HUDEP-2 (cell line): Measurements from ENCODE around the gene GALNT10.

Source experiments
- DNase-seq, 76 experiments: peaks; one replicate each; lab custom pipeline; 2025; ENCODE audit not compliant: unreplicated experiment in 76 of 76; lab: John Stamatoyannopoulos, UW

The GALNT10 gene

DNA sequence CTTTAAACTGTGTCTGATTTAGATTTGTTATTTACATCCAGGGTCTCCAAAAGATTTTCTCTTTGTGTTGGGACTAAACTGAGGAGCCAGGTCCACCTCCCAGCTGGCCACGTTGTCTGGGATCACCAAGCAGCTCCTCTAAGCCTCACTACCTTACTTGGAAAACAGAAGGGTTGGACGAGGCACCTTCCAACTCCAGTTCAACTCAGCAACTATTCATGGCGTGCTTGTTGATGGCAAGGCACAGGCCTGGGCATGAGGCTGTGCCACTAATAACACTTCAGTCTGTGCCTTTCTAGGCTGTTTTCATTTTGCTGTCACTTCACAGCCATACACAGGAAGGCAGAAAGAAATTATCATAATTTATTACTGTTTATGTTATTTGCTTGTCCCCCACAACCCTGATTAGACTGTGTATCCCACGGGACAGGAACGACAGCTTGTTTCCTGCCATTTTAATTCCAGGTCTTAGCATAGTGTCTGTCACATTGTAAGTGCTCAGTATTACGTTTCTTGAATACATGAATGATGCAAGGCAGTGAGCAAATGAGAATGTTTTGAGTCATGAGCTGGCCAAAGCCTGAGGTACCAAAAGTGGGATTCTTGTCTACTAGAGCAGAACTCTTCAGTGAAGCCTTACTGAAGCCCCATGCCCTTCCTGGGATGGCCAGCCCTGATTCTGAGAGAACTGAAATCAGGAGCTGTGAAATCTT is 125.8 kb downstream of the GALNT10 start:
- no peak for DNase-seq

DNA sequence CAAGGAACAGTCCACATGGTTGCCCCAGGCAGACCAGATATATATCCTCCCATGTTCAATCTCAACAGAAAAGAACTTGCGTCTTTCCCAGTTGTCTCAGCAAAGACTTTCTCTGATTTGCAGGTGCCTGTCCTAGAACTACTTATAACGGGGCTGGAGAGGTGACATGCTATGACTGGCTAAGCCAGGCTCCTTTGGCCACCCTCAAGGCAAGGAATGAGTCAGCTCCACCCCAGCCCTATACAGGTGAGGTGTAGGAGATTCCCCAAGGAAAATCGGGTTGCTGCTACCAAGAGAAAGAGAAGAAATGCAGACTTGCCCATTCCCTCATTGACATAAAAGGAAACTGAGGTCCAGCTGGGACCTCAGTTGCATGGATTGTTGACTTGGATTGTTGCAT is 127.4 kb downstream of the GALNT10 start:
- DNase-seq, result no peak

DNA sequence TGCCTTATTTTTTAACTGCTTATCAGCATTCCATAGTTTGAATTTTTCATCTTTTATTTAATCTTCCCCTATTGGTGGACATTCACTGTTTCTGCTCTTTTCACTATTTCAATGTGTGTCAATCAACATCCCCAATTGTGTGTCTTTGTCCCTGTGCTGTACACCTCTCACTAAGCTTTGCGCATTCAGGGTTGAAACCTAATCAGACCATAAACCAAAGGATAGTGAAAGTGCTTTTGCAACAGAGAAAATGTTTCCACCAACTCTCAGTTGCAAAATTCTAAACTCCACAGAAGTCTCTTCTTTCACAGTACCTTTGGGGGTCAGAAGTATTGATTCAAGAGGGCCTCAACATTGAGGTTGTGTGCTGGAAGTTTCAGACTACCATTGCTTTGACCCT is 128.2 kb downstream of the GALNT10 start:
- no peak for DNase-seq

GRCh38 chr5:154319736-154320135 is 129.2 kb downstream of the GALNT10 start:
- no peak for DNase-seq

GRCh38 chr5:154320224-154321089 is 129.9 kb downstream of the GALNT10 start:
- DNase-seq, result no peak

- DNase-seq, result no peak
Measured at GRCh38 chr5:154321546-154321945, 131.0 kb downstream of the GALNT10 start.

- DNase-seq, result no peak
Measured at GRCh38 chr5:154324033-154324432, 133.5 kb downstream of the GALNT10 start.

DNA sequence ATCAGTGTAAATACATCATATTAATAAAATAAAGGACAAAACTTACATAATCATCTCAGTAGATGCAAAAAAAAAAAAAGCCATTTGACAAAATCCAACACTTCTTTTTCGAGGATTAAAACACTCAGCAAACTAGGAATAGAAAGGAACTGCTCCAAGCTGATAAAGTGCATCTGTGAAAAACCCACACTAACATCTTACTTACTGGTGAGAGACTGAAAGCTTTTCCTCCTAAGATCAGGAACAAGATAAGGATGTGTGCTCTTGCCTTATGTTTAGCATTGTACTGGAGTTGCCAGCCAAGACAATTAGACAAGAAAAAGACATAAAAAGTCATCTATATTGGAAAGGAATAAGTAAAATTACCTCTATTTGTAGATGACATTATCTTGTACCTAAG is 135.0 kb downstream of the GALNT10 start:
- DNase-seq, result peak in 1 of 76 experiments; percentile 7

- DNase-seq, result no peak
Measured at GRCh38 chr5:154329062-154329461, 138.5 kb downstream of the GALNT10 start.

DNA sequence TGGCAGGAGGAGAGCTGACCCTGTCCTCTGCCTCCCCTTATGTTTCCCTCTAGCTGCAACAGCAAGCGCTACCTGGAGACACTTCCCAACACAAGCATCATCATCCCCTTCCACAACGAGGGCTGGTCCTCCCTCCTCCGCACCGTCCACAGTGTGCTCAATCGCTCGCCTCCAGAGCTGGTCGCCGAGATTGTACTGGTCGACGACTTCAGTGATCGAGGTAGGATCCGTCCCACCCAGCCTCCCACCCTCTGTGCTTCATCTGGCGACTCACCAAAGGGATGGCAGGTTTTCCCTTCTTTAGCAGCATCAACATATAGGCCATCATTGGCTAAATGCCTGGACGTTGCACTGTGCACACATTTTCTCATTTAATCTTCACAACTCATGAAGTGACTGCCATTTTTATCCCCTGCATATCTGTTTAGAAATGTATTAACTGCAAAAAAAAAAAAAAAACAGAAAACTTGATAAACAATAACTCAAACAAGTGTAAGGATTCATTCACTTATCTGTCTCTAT is 139.0 kb downstream of the GALNT10 start:
- no peak for DNase-seq

DNA sequence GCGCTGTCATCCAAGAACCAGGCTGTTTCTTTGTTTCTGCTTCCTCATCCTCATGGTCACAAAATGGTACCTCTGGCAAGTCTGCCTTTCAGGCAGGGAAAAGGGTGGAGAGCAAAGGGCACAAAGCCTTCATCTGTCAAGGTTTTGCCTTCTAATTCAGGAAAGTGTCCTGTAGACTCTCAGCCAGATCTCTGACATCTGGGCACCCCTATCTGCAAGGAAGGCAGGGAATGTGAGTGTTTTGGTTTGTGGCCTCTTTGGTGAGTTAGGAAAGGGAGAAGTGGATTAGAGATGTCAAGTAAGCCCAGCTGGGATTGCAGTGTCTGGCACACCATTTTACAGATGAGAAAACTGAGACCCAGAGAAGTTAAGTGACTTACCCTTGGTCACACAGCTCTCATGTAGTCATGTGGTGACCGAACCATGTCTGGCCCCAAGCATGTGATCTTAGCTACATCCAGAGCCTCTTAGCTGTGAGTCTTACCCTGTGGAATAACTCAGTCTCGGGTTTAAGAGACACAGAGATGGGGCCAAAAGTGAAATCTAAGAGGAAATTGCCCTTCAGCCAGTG is 139.6 kb downstream of the GALNT10 start:
- DNase-seq, result no peak

GRCh38 chr5:154331232-154331631 is 140.7 kb downstream of the GALNT10 start:
- DNase-seq, result peak in 65 of 76 experiments; percentile 2 to 79 (median 40)

DNA sequence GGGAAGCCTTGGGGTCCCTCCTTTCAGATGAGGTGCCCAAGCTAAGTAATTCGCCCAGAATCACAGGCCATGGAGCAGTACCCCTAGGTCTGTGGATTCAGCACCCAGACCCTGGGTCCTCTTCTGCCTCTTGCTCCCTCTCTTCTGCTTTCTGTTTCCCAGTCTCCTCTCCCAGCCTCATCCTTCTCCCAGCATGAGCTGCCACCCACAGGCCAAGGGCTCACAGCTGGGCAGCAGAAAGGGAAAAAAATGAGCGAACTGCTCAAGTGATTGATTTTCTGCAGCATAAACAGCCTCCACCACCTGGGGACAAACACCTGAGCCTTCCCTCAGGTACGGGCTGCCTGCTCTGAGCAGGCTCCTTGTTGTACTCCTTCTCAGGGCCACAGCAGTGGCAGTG is 141.4 kb downstream of the GALNT10 start:
- no peak for DNase-seq

DNA sequence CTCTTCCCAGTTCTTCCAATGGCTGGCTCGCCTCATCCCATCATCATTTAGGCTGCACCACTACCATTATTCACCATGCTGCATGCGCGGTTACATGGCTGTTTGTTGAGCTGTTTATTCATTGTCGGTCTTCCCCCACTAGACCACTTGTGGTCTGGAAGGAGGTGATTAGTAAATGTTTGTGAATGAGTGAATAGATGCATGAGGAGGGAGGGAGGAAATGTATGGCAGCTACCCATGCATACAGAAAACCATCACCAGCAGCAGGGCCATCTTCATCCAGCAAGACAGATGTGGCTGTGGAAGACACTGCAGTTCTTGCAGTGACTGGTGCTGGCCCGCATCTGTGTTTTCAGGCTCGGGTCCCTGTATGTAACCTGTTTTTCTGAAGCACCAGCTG is 141.9 kb downstream of the GALNT10 start:
- no peak for DNase-seq

DNA sequence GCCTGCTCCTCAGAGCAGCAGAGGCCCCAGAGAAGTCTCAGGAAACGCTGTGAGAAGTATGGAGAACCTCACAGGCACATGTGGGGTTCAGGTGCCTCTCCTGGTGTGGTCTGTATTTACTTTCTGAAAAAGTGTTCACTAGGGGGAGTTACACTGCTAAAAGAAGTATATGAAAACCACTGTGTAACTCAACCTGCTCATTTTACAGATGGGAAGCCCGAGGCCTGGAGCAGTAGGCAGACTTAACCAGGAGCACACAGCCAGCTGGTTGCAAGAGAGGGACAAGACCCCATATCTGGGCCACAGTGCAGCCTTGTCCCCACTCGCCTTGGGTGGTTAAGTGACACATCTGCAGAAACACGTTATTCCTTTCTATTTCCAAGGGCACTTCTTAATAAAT is 142.5 kb downstream of the GALNT10 start:
- DNase-seq, result no peak

DNA sequence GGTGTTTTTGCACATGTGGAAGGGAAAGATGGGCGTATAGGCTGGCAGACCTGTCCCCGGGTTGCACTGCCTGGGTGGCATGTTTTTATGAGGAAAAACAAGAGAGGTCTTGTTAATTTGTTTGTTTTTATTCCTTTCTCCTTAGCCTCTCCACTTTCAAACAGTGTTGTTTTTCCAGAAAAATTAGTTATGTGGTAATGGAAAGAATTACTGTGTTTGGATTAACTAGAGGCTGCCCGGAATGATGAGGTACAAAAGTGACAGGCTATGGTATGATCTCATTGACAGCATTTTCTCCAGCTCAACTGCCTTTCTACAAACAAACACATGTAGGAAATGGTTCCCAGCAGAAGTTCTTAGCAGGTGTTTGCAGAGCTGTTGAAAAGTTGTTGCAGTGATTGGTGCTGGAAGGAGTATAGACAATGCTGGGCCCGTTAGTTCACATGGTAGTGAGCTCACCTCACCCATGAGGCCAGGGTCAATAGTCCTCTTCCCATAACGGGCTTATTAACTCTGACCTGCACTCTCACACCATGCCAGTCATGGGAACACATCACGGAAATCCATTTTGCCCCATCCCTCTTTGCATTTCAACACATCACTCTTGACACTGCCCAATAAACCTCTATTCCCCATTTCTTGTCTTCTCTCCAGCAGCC is 144.0 kb downstream of the GALNT10 start:
- no peak for DNase-seq

- no peak for DNase-seq
Measured at GRCh38 chr5:154335065-154335448, 144.5 kb downstream of the GALNT10 start.

DNA sequence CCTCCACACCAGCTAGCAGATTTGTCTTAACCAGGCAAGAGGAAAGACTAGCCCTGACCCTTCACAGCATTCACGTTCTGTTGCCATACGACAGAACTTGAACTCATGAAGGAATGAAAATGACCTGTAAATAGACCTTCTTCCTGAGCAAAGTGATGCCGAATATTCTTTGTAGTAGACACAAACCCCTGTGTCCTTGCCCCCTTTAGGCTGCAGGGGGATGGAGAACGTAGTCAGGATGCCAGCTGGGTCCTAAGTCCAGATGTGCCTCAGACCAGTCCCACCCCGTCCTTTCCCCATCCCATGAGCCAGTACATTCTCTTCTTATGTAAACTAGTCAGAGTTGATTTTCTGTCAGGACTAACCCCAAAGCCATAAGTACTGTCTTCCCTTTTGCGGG is 151.1 kb downstream of the GALNT10 start:
- no peak for DNase-seq

GRCh38 chr5:154342211-154342610 is 151.7 kb downstream of the GALNT10 start:
- DNase-seq, result no peak

DNA sequence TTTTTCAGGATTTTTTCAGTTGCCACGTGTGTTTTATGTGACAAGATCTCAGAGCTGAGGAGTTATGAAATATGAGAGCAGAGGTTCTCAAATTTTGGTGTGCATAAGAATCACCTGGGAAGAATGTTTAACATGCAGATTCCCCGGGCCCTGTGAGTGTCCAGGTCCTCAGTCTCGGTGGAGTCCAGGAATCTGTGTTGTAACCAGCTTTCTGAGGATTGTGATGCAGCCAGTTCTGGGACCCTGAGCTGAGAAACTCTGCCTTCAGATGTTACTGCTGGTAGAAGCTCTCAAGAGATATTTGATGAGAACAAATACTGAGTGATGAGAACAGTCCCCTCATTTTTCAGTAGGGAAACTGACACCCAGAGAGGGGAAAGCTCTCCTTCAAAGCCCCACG is 152.4 kb downstream of the GALNT10 start:
- DNase-seq, result no peak

- no peak for DNase-seq
Measured at GRCh38 chr5:154344461-154344860, 153.9 kb downstream of the GALNT10 start.
